H9 (cell line): ENCODE measurements around the gene PHLDA2. TPM values are rescaled to one million over a fixed set of nuclear protein-coding genes. Genes with fewer than 3 reads are reported as not detected.
A peak's percentile ranks its signal among the peaks of the same experiment; 100 is the strongest.

Experiments used
- DNase-seq: peaks from one replicate; pipeline ENCODE4 v3.0.0-alpha.2; 2017
- H2AFZ ChIP-seq: one replicate; pipeline ENCODE4 v1.6.1; 2013; ENCODE audit warnings: mild to moderate bottlenecking, low read length, control low read depth, moderate library complexity
- H2AK5ac ChIP-seq: 2 replicates; pipeline ENCODE4 v1.6.1; 2013; ENCODE audit warnings: low read length, control low read depth, mixed read lengths; ENCODE audit not compliant: insufficient read length
- H2BK120ac ChIP-seq: one replicate; pipeline ENCODE4 v1.6.1; 2013; ENCODE audit warnings: low read depth, mild to moderate bottlenecking, low read length, control low read depth, inconsistent platforms; ENCODE audit not compliant: poor library complexity, severe bottlenecking
- H2BK12ac ChIP-seq: 2 replicates; pipeline ENCODE4 v1.6.1; 2013; ENCODE audit warnings: low read length, control low read depth, mixed read lengths, low read depth; ENCODE audit not compliant: insufficient read length
- H2BK15ac ChIP-seq: 2 replicates; pipeline ENCODE4 v1.6.1; 2013; ENCODE audit warnings: low read depth, low read length, control low read depth
- H2BK20ac ChIP-seq: one replicate; pipeline ENCODE4 v1.6.1; 2013; ENCODE audit warnings: low read depth, mild to moderate bottlenecking, low read length, control low read depth, inconsistent platforms; ENCODE audit not compliant: poor library complexity, severe bottlenecking
- H2BK5ac ChIP-seq: 2 replicates; pipeline ENCODE4 v1.6.1; 2013; ENCODE audit warnings: low read length, control low read depth, mixed read lengths; ENCODE audit not compliant: insufficient read length
- H3K14ac ChIP-seq: 2 replicates; pipeline ENCODE4 v1.6.1; 2013; ENCODE audit warnings: low read length, control low read depth; ENCODE audit not compliant: insufficient read depth
- H3K18ac ChIP-seq: 2 replicates; pipeline ENCODE4 v1.6.1; 2013; ENCODE audit warnings: low read depth, mild to moderate bottlenecking, mixed read lengths, low read length, control low read depth; ENCODE audit not compliant: insufficient read length
- H3K23ac ChIP-seq: 2 replicates; pipeline ENCODE4 v1.6.1; 2013; ENCODE audit warnings: low read length, control low read depth, mixed read lengths, low read depth; ENCODE audit not compliant: insufficient read length
- H3K23me2 ChIP-seq: 2 replicates; pipeline ENCODE4 v1.6.1; 2013; ENCODE audit warnings: low read depth, mild to moderate bottlenecking, mixed read lengths, low read length, control low read depth; ENCODE audit not compliant: insufficient read length, poor library complexity, severe bottlenecking
- H3K27ac ChIP-seq: 2 replicates; pipeline ENCODE4 v1.5.1; 2013; ENCODE audit warnings: low read length, control low read depth, mixed read lengths, low read depth; ENCODE audit not compliant: insufficient read length
- H3K27me3 ChIP-seq: 2 replicates; pipeline ENCODE4 v1.6.1; 2013; ENCODE audit warnings: low read length, control low read depth, inconsistent platforms; ENCODE audit not compliant: insufficient read depth
- H3K4ac ChIP-seq: 2 replicates; pipeline ENCODE4 v1.6.1; 2013; ENCODE audit warnings: low read depth, mild to moderate bottlenecking, control low read depth, inconsistent platforms, low read length, moderate library complexity
- H3K4me1 ChIP-seq: 2 replicates; pipeline ENCODE4 v1.6.1; 2013; ENCODE audit warnings: low read length, control low read depth, inconsistent platforms; ENCODE audit not compliant: insufficient read depth
- H3K4me2 ChIP-seq: 2 replicates; pipeline ENCODE4 v1.6.1; 2013; ENCODE audit warnings: low read length, control low read depth, mixed read lengths; ENCODE audit not compliant: insufficient read length, insufficient read depth
- H3K56ac ChIP-seq: 2 replicates; pipeline ENCODE4 v1.6.1; 2013; ENCODE audit warnings: low read depth, mild to moderate bottlenecking, mixed read lengths, low read length, control low read depth; ENCODE audit not compliant: insufficient read length
- H3K79me1 ChIP-seq: 2 replicates; pipeline ENCODE4 v1.6.1; 2013; ENCODE audit warnings: low read depth, mild to moderate bottlenecking, moderate library complexity, low read length, control low read depth, inconsistent platforms; ENCODE audit not compliant: insufficient read depth, poor library complexity, severe bottlenecking
- H3K79me2 ChIP-seq: 2 replicates; pipeline ENCODE4 v1.6.1; 2013; ENCODE audit warnings: low read length, control low read depth, inconsistent platforms; ENCODE audit not compliant: insufficient read depth
- H3K9ac ChIP-seq: 2 replicates; pipeline ENCODE4 v1.6.1; 2013; ENCODE audit warnings: low read length, control low read depth, mixed read lengths; ENCODE audit not compliant: insufficient read length; ENCODE audit errors: extremely low read depth
- H3K9me3 ChIP-seq: one replicate; pipeline ENCODE4 v1.6.1; 2013; ENCODE audit warnings: low read depth, low read length, inconsistent platforms; ENCODE audit not compliant: control insufficient read depth
- H3T11ph ChIP-seq: one replicate; pipeline ENCODE4 v1.6.1; 2013; ENCODE audit warnings: mild to moderate bottlenecking, low read length, control low read depth, inconsistent platforms
- H4K20me1 ChIP-seq: one replicate; pipeline ENCODE4 v1.6.1; 2013; ENCODE audit not compliant: control insufficient read depth, insufficient read length, insufficient read depth
- H4K5ac ChIP-seq: 2 replicates; pipeline ENCODE4 v1.6.1; 2013; ENCODE audit warnings: low read depth, mild to moderate bottlenecking, mixed read lengths, low read length, control low read depth; ENCODE audit not compliant: insufficient read length
- H4K8ac ChIP-seq: replicated peaks from 2 replicates; pipeline ENCODE4 v1.6.1; 2013; ENCODE audit warnings: low read length, control low read depth, mixed read lengths, low read depth; ENCODE audit not compliant: insufficient read length
- H4K91ac ChIP-seq: 2 replicates; pipeline ENCODE4 v1.6.1; 2013; ENCODE audit warnings: low read depth, mild to moderate bottlenecking, moderate library complexity, mixed read lengths, low read length, control low read depth; ENCODE audit not compliant: insufficient read length
- H3K27ac Mint-ChIP-seq, 3 experiments: 2 replicates in 2 of 3; 3 replicates in 1 of 3; pipeline ENCODE4 v1.8.0; 2020 to 2021; ENCODE audit warnings: mixed read lengths in 3 of 3, mild to moderate bottlenecking in 1 of 3, moderate library complexity in 1 of 3
- H3K27me3 Mint-ChIP-seq: 2 replicates; pipeline ENCODE4 v1.8.0; 2021; ENCODE audit warnings: low read depth, mild to moderate bottlenecking, moderate library complexity, mixed read lengths
- H3K36me3 Mint-ChIP-seq, 3 experiments: 2 replicates in 2 of 3; 3 replicates in 1 of 3; pipeline ENCODE4 v1.8.0; 2020 to 2021; ENCODE audit warnings: low read depth in 3 of 3, mixed read lengths in 3 of 3; ENCODE audit not compliant: insufficient read depth in 1 of 3
- H3K4me1 Mint-ChIP-seq, 2 experiments: 2 replicates each; pipeline ENCODE4 v1.8.0; 2020; ENCODE audit warnings: mixed read lengths in 2 of 2
- H3K4me3 Mint-ChIP-seq, 2 experiments: 2 replicates in 1 of 2; 3 replicates in 1 of 2; pipeline ENCODE4 v1.8.0; 2020 to 2021; ENCODE audit warnings: mild to moderate bottlenecking in 2 of 2, mixed read lengths in 2 of 2, moderate library complexity in 1 of 2
- H3K9me3 Mint-ChIP-seq, 2 experiments: 2 replicates in 1 of 2; 3 replicates in 1 of 2; pipeline ENCODE4 v1.8.0; 2020; ENCODE audit warnings: mild to moderate bottlenecking in 2 of 2, mixed read lengths in 2 of 2, moderate library complexity in 1 of 2
- WGBS: extraction: QIAGEN DNeasy Blood & Tissue Kit; methylation state at CpG from one replicate; pipeline ENCODE4 v1.1.7; 2013; ENCODE audit warnings: missing lambda C conversion rate, low lambda C conversion rate, mixed read lengths; ENCODE audit not compliant: insufficient read length; ENCODE audit errors: extremely low coverage; 5-methylcytosine and 5-hydroxymethylcytosine counted together
- total RNA-seq: library from RNA; stranded (reverse); gene quantifications from 2 replicates; pipeline ENCODE4 v1.2.1, GENCODE V29; 2021
- TF ChIP-seq, protein P1 (sequence below): fragments of 200-600 bp; sonication (generic); conservative IDR thresholded peaks from 3 replicates; pipeline ENCODE4 v1.8.0; 2021; ENCODE audit warnings: antibody characterized with exemption, mild to moderate bottlenecking

The PHLDA2 gene
- total RNA-seq, 1 experiment from 2014 or later, result 42.8 TPM

DNA sequence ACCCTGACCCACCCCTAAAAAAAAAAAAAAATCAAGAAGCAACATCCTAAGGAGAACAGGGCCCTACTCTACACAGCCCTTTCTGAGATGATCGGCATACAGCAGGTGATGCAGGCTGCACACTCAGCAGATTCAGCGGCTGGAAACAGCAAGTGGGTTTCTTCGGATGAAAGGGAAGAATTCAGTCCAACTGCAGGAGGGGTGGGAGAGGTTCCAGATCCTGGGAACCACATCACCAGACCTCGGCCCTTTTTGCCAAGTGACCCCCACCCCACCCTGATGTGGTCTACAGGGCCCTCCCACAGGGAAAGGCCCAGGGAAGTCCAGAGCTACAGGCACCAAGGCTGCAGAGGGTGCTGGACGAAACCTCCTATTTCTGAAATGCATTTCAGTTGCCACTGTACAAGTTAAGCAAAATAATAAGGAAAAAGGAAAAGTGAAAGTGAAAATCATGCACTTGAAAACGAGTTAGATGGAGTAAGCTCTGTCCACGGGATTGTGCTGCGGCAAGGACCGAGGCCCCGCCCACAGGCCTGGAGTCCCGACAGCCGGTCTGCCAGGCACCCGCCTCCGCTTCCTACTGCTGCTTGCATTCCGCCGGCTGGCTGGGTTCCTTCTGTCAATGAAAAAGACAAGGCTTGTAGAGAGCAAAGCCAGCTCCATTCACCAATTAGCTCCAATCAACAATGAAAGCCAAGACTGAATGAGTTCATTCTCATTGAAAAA, 16.0 kb upstream of the PHLDA2 start:
- Histone ChIP-seq H3K27ac (no peak overlapping the region), H4K20me1 (no peaks in the 10 kb centered on the region), H3K23me2 (no peaks in the 10 kb centered on the region), H3K4me1 (peaks cover 5% of the 10 kb centered on the region; the same call in 1 of the 2 replicates), H3K9ac (no peak overlapping the region), H2BK120ac (no peak overlapping the region), H3K56ac (no peak overlapping the region), H2BK15ac (no peak overlapping the region), H3K18ac (no peak overlapping the region), H3T11ph (no peak overlapping the region), H3K79me1 (no peaks in the 10 kb centered on the region), H3K14ac (no peak overlapping the region), H4K5ac (no peak overlapping the region), H4K8ac (no peak overlapping the region), H3K9me3 (no peaks in the 10 kb centered on the region), H3K4me2 (no peak overlapping the region), H3K27me3 (no peaks in the 10 kb centered on the region), H3K79me2 (no peaks in the 10 kb centered on the region), H2BK5ac (no peak overlapping the region), H2AFZ (no peak overlapping the region), H3K4ac (no peak overlapping the region), H3K23ac (no peak overlapping the region), H4K91ac (no peak overlapping the region), H2AK5ac (no peak overlapping the region), H2BK20ac (no peak overlapping the region), H2BK12ac (no peak overlapping the region)
- peaks cover 32 to 38% of the 10 kb centered on the region in 2 experiments for H3K4me1 Mint-ChIP-seq
- H3K9me3 Mint-ChIP-seq, result no peaks in the 10 kb centered on the region
- H3K27me3 Mint-ChIP-seq, result no peaks in the 10 kb centered on the region
- DNase-seq, result peak; percentile 88
- H3K4me3 Mint-ChIP-seq, result no peak overlapping the region; a peak in 1 of 5 replicates
- H3K36me3 Mint-ChIP-seq, result peaks cover 34 to 61% (median 55%) of the 10 kb centered on the region in 3 experiments; a peak in 6 of 7 replicates
- TF ChIP-seq, protein P1, sequence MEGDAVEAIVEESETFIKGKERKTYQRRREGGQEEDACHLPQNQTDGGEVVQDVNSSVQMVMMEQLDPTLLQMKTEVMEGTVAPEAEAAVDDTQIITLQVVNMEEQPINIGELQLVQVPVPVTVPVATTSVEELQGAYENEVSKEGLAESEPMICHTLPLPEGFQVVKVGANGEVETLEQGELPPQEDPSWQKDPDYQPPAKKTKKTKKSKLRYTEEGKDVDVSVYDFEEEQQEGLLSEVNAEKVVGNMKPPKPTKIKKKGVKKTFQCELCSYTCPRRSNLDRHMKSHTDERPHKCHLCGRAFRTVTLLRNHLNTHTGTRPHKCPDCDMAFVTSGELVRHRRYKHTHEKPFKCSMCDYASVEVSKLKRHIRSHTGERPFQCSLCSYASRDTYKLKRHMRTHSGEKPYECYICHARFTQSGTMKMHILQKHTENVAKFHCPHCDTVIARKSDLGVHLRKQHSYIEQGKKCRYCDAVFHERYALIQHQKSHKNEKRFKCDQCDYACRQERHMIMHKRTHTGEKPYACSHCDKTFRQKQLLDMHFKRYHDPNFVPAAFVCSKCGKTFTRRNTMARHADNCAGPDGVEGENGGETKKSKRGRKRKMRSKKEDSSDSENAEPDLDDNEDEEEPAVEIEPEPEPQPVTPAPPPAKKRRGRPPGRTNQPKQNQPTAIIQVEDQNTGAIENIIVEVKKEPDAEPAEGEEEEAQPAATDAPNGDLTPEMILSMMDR, result no peak
- peak overlapping the region in 2 of 3 experiments; percentile 57 to 62; a peak in 4 of 7 replicates for H3K27ac Mint-ChIP-seq
- WGBS, result no CpG with 5 or more reads among the region's 16 CpGs
